Lung (tissue), 12 donors: ENCODE results near the gene CBFA2T2. TPM values are rescaled to one million over a fixed set of nuclear protein-coding genes. Genes with fewer than 3 reads are reported as not detected.
"Not testable (repeated sequence)": the region's sequence is repeated elsewhere in the genome, so short reads cannot be mapped to it uniquely, and the experiment has no call there.

Source experiments
- ATAC-seq: fragments of 200-7000 bp; cut with Tn5 transposase; one replicate; pipeline ENCODE4 v1.9.1; 2020; ENCODE audit warnings: moderate number of reproducible peaks; ENCODE audit not compliant: insufficient read depth, low FRiP score
- DNase-seq, 3 donors: peaks; one replicate each; pipeline ENCODE4 v3.0.0-alpha.2; 2013 to 2017
- H3K27ac ChIP-seq, 2 donors: one replicate each; pipeline ENCODE4 v1.5.1; 2013; ENCODE audit warnings: mild to moderate bottlenecking in 2 of 2, moderate library complexity in 2 of 2, control low read depth in 1 of 2, inconsistent platforms in 1 of 2, low read depth in 1 of 2, low read length in 1 of 2
- H3K27me3 ChIP-seq, 3 donors: one replicate each; pipeline ENCODE4 v1.5.1; 2013; ENCODE audit warnings: low read length in 2 of 3; ENCODE audit not compliant: control insufficient read depth in 3 of 3, insufficient read depth in 3 of 3
- H3K36me3 ChIP-seq, 4 donors: one replicate each; pipeline ENCODE4 v1.5.1; 2013; ENCODE audit warnings: low read length in 4 of 4, mild to moderate bottlenecking in 1 of 4, moderate library complexity in 1 of 4; ENCODE audit not compliant: control insufficient read depth in 4 of 4, insufficient read depth in 4 of 4
- H3K4me1 ChIP-seq, 5 donors: one replicate each; pipeline ENCODE4 v1.5.1; 2013; ENCODE audit warnings: low read length in 5 of 5, mild to moderate bottlenecking in 2 of 5, moderate library complexity in 1 of 5; ENCODE audit not compliant: control insufficient read depth in 5 of 5, insufficient read depth in 5 of 5
- H3K4me3 ChIP-seq: one replicate; pipeline ENCODE4 v1.5.1; 2013; ENCODE audit warnings: mild to moderate bottlenecking, control low read depth, moderate library complexity
- H3K9ac ChIP-seq, 2 donors: one replicate each; pipeline ENCODE4 v1.5.1; 2013; ENCODE audit warnings: low read length in 2 of 2, control low read depth in 1 of 2; ENCODE audit not compliant: insufficient read depth in 1 of 2
- H3K9me3 ChIP-seq, 4 donors: one replicate each; pipeline ENCODE4 v1.5.1; 2013; ENCODE audit warnings: low read length in 3 of 4, mild to moderate bottlenecking in 1 of 4, moderate library complexity in 1 of 4; ENCODE audit not compliant: control insufficient read depth in 4 of 4, insufficient read depth in 3 of 4
- CTCF ChIP-seq: IDR thresholded peaks from 2 replicates; pipeline ENCODE4 v1.5.1; 2012; ENCODE audit warnings: mild to moderate bottlenecking; ENCODE audit errors: control extremely low read depth, extremely low read depth
- WGBS, 2 donors: extraction: QIAGEN DNeasy Blood & Tissue Kit; methylation state at CpG; one replicate each; pipeline ENCODE4 v1.1.7; 2013; 5-methylcytosine and 5-hydroxymethylcytosine counted together
- polyA plus RNA-seq, 2 donors: library from polyadenylated mRNA; stranded (reverse); fragments of 200-250 nt; gene quantifications; one replicate each; pipeline ENCODE4 v1.2.1, GENCODE V29; 2013
- total RNA-seq, 2 donors: library from RNA; depleted of rRNA in 1 of 2; stranded (reverse); fragments of >200 nt in 1 of 2; gene quantifications; one replicate each; pipeline ENCODE4 v1.2.1, GENCODE V29; 2014 to 2021
- donor health status: control.
- donor health status: control.
- donor health status: Bipolar disorder and iron deficiency.
- donor health status: healthy.
- donor health status: DM: yes; HTN: yes; CAD: no.

Gene CBFA2T2
- total and polyA plus RNA-seq, 4 donors = 5.1 to 19.1 (median 8.2) TPM

GRCh38 chr20:33531885-33532284 is 42.0 kb downstream of the CBFA2T2 start:
- Histone ChIP-seq H3K9ac (peak overlapping the region in 1 of 2 donors; percentile 26), H3K27ac (no peak overlapping the region), H3K27me3 (no peaks in the 10 kb centered on the region), H3K4me3 (no peak overlapping the region), H3K4me1 (peaks cover 4 to 36% (median 17%) of the 10 kb centered on the region in 5 donors), H3K9me3 (no peaks in the 10 kb centered on the region), H3K36me3 (no peaks in the 10 kb centered on the region)
- ATAC-seq (no peak), DNase-seq (no peak)
- 50 to 57% methylated on average over 1 of the region's 1 CpG for WGBS, 2 donors
- no peak for TF ChIP-seq CTCF

GRCh38 chr20:33532753-33533459 is 43.0 kb downstream of the CBFA2T2 start:
- Histone ChIP-seq H3K27me3 (no peaks in the 10 kb centered on the region), H3K4me1 (peaks cover 3 to 36% (median 17%) of the 10 kb centered on the region in 5 donors), H3K36me3 (peaks cover 0 to 3% (median 0%) of the 10 kb centered on the region in 4 donors), H3K9ac (no peak overlapping the region), H3K27ac (no peak overlapping the region), H3K4me3 (no peak overlapping the region), H3K9me3 (no peaks in the 10 kb centered on the region)
- DNase-seq (peak; percentile 43 to 96 (median 90)), ATAC-seq (no peak)
- TF ChIP-seq CTCF = no peak
- 28 to 43% methylated on average over 2 of the region's 2 CpGs for WGBS, 2 donors

- not testable (repeated sequence) for H3K27ac ChIP-seq, H3K4me3 ChIP-seq, DNase-seq, H3K9me3 ChIP-seq, H3K36me3 ChIP-seq, ATAC-seq, H3K27me3 ChIP-seq, H3K9ac ChIP-seq
- peaks cover 3 to 47% (median 24%) of the 10 kb centered on the region in 5 donors for H3K4me1 ChIP-seq
- 90 to 94% methylated on average over 6 of the region's 8 CpGs for WGBS, 2 donors
Measured at GRCh38 chr20:33535717-33536116, 45.8 kb downstream of the CBFA2T2 start.

GRCh38 chr20:33537608-33538007 is 47.7 kb downstream of the CBFA2T2 start:
- H3K9ac ChIP-seq = no peak overlapping the region

More at GRCh38 chr20:33537608-33538007, 47.7 kb downstream of the CBFA2T2 start:
- H3K27ac ChIP-seq = no peak overlapping the region
- H3K4me1 ChIP-seq = peaks cover 2 to 28% (median 12%) of the 10 kb centered on the region in 5 donors
- H3K36me3 ChIP-seq = peaks cover 0 to 3% (median 0%) of the 10 kb centered on the region in 4 donors
- ATAC-seq (no peak), DNase-seq (no peak)
- no peaks in the 10 kb centered on the region for H3K27me3 ChIP-seq
- H3K9me3 ChIP-seq = no peaks in the 10 kb centered on the region
- H3K4me3 ChIP-seq = no peak overlapping the region
- 76 to 86% methylated on average over 2 of the region's 2 CpGs for WGBS, 2 donors
- no peak for TF ChIP-seq CTCF
